AG04449 (cell line): ENCODE data around the gene PDIA5.

ENCODE experiments used
- CTCF ChIA-PET: fragments of 350-600 bp; formaldehyde crosslinking; extraction: SDS; loops from one replicate; lab custom pipeline; 2021; ENCODE audit warnings: antibody characterized with exemption; lab: Yijun Ruan, JAX
- POLR2A ChIA-PET: fragments of 400-600, 350-600 bp; formaldehyde crosslinking; extraction: SDS; loops from one replicate; lab custom pipeline; 2020; ENCODE audit warnings: antibody characterized with exemption, inconsistent platforms; lab: Yijun Ruan, JAX
- DNase-seq: peaks from one replicate; pipeline ENCODE4 v3.0.0-alpha.2; 2010; ENCODE audit warnings: low read depth, low spot score
- H3K4me3 ChIP-seq: 2 replicates; pipeline ENCODE4 v1.5.1; 2011; ENCODE audit warnings: low read depth, mild to moderate bottlenecking, control low read depth, low read length
- TF ChIP-seq, protein P1 (sequence below): IDR thresholded peaks from one replicate; pipeline ENCODE4 v1.5.1; 2011; ENCODE audit warnings: mild to moderate bottlenecking, moderate library complexity, low read length, control low read depth, inconsistent platforms; ENCODE audit not compliant: insufficient read depth; ENCODE audit errors: missing control alignments

PDIA5 gene

DNA sequence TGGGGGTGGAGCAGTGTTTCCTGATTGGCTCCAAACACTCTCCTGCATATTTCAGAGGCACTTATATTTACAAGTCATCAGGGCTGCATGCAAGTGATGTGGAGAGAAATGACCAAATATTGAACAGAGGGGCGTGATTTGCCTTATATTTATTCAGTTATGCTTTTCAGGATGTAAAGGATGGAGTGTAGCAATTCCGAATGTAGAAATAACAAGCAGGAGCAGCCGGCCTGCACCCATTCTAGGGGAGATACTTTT lies 19.8 kb upstream of the PDIA5 start:
- no peak for DNase-seq
- TF ChIP-seq, protein P1, sequence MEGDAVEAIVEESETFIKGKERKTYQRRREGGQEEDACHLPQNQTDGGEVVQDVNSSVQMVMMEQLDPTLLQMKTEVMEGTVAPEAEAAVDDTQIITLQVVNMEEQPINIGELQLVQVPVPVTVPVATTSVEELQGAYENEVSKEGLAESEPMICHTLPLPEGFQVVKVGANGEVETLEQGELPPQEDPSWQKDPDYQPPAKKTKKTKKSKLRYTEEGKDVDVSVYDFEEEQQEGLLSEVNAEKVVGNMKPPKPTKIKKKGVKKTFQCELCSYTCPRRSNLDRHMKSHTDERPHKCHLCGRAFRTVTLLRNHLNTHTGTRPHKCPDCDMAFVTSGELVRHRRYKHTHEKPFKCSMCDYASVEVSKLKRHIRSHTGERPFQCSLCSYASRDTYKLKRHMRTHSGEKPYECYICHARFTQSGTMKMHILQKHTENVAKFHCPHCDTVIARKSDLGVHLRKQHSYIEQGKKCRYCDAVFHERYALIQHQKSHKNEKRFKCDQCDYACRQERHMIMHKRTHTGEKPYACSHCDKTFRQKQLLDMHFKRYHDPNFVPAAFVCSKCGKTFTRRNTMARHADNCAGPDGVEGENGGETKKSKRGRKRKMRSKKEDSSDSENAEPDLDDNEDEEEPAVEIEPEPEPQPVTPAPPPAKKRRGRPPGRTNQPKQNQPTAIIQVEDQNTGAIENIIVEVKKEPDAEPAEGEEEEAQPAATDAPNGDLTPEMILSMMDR = no peak
- no peak overlapping the region for H3K4me3 ChIP-seq
- POLR2A ChIA-PET = no interaction called here
- CTCF ChIA-PET = interaction anchor here (1.3 kb wide), 1 partner anchor 19 kb away, joined by 4 read pairs; the partner anchor contains the start of gene SEMA5B

DNA sequence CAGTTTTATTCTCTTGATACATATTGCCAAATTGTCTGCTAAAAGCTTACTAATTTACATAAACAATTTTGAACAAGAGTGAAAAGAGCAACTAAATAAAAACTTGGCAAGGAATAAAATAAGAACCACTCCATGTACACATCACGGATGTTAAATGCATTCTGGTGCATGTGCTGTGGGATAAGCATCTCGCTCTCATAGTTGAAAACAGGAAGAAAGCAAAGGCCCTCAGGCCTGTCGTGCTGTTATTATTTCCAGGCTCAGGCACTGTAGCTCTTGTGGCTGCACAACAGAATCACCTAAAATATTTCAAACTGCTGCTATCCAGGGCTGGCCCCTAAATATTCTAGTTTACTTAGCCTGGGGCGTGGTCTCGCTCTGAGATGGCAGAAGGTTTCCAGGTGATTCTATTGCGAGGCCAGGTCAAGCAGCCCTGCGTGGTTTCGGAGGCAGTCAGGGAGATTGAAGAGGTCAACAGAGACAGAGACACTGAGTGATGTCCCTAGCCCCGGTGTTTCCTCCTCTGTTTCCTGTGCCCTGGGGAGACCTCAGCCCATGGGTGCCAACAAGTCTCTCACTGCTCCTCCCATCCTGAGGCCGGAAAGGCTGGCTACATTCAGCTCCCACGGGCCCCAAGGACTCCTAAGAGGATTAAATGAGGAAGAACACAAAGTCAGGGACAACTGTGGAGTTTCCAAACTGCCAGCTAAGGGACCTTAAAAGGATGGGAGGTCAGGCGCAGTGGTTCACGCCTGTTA lies 18.2 kb upstream of the PDIA5 start:
- TF ChIP-seq, protein P1 = no peak
- no peak for DNase-seq
- H3K4me3 ChIP-seq = no peak overlapping the region
- POLR2A ChIA-PET = interaction anchor here (0.6 kb wide), 1 partner anchor 628 kb away, joined by 3 read pairs; no protein-coding TSS in a partner anchor
- CTCF ChIA-PET = interaction anchor here (0.7 to 1.2 kb wide), 2 partner anchors 21 to 33 kb away, joined by 3 to 4 read pairs; no protein-coding TSS in a partner anchor

DNA sequence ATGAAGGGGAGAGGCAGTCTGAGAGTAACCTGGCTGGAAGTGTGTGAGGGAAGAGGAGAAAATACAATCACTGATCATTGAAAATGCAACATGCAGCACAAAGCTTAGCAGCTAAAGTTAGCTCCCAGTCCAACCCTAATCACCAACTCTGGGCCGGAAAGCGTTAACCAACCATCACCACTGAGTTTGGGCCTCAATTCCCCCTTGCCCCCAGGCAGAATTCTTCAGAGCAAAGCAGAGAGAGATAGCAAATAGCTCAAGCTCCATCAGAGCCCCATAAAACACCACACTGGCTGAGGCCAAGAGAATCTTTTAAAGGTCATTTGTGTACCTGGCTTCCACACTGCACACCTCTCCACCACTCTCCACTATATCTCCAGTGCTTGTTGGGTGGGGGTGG lies 16.2 kb upstream of the PDIA5 start:
- H3K4me3 ChIP-seq = no peak overlapping the region
- ChIA-PET POLR2A (interaction anchor here (0.6 kb wide), 1 partner anchor 43 kb away, joined by 4 read pairs; no protein-coding TSS in a partner anchor), CTCF (interaction anchor here (0.5 to 1.4 kb wide), 3 partner anchors 8 to 22 kb away, joined by 3 to 5 read pairs (median 3); no protein-coding TSS in a partner anchor)
- TF ChIP-seq, protein P1 = no peak
- no peak for DNase-seq

DNA sequence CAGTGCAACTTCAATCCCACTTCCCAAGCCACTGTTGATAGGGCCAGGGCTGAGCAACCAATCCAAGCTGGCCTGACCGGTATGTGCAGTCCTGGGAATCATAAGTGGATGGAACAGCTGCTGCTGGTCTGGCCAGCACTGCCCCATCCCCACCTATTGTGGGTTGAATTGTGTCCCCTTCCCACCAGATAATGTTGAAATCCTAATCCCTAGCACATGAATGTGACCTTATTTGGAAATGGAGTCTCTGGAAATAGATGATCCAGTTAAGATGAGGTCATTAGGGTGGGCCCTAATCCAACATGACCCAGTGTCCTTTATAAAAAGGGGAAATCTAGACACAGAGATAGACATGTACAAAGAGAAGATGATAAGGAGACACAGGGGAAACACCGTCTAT lies 13.7 kb upstream of the PDIA5 start:
- DNase-seq = no peak
- POLR2A ChIA-PET = no interaction called here
- H3K4me3 ChIP-seq = no peak overlapping the region
- TF ChIP-seq, protein P1 = no peak
- CTCF ChIA-PET = interaction anchor here (1.2 kb wide), 1 partner anchor 9 kb away, joined by 3 read pairs; no protein-coding TSS in a partner anchor

DNA sequence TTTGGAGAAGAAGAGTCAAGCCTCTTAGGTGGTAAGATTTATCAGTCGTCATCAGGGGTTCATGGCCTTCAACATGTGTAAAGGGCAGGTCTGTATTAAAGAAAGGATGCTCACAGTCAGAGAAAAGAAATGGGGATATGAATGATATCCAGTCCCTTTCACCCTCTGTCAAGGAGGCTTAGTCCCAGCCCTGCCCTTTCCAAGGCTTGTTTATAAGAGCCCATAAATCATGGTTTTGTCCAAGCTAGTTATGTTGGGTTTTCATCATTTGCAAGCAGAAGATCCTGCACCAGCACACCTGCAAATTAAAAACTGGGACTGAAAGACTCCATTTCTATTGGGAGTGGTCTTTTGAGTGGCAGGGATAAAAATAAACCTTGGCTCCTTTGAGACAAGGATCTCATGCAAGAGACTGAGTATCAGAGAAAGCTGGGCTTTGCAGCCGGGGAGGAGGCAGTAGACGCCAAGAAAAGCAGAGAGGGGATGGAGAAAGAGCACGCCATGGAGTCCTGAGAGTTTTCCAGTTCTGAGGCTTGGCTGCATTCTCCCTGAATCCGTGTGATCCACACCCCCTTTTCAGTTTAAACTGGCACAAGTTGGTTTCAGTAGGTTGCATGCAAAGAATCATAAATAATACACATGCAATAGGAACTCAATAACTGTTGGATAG lies 12.6 kb upstream of the PDIA5 start:
- ChIA-PET POLR2A (no interaction called here), CTCF (interaction anchor here (1.2 kb wide), 1 partner anchor 10 kb away, joined by 3 read pairs; no protein-coding TSS in a partner anchor)
- DNase-seq = no peak
- no peak overlapping the region for H3K4me3 ChIP-seq
- TF ChIP-seq, protein P1 = no peak

DNA sequence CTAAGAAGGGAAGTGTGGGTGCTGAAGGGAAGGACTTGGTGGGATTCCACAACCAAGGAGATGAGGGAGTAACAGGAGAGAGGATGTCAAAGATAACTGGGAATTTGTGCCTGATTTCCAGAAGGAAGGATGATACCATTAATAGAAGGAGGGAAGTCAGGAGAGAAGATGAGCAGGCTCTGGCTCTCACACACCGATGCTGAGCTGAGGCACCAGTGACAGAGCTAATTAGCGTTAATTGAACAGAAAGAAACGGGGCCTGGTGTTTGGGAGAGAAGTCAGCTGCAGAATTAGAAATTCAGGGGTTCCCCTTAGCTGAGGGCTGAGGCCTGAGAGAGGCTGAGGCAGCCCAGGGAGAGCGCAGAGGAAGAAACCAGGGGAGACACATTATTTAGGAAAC lies 11.9 kb upstream of the PDIA5 start:
- TF ChIP-seq, protein P1 = no peak
- H3K4me3 ChIP-seq = no peak overlapping the region
- DNase-seq = no peak
- ChIA-PET CTCF (no interaction called here), POLR2A (no interaction called here)
